C4-2B (cell line): ENCODE measurements around the gene PSMD12.

ENCODE experiments used
- ZFX ChIP-seq: fragments of 450-650 bp; IDR thresholded peaks from 2 replicates; pipeline ENCODE4 v1.6.1; 2017
- TF ChIP-seq, protein P1 (sequence below): fragments of 450-650 bp; conservative IDR thresholded peaks from 2 replicates; pipeline ENCODE4 v1.5.1; 2017; ENCODE audit warnings: mild to moderate bottlenecking

GRCh38 chr17:67379251-67379630, 12.9 kb upstream of the PSMD12 start:
- TF ChIP-seq, protein P1, sequence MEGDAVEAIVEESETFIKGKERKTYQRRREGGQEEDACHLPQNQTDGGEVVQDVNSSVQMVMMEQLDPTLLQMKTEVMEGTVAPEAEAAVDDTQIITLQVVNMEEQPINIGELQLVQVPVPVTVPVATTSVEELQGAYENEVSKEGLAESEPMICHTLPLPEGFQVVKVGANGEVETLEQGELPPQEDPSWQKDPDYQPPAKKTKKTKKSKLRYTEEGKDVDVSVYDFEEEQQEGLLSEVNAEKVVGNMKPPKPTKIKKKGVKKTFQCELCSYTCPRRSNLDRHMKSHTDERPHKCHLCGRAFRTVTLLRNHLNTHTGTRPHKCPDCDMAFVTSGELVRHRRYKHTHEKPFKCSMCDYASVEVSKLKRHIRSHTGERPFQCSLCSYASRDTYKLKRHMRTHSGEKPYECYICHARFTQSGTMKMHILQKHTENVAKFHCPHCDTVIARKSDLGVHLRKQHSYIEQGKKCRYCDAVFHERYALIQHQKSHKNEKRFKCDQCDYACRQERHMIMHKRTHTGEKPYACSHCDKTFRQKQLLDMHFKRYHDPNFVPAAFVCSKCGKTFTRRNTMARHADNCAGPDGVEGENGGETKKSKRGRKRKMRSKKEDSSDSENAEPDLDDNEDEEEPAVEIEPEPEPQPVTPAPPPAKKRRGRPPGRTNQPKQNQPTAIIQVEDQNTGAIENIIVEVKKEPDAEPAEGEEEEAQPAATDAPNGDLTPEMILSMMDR, result no peak
- TF ChIP-seq ZFX, result no peak
